NCI-H146 treated with DMSO at 0.1 percent for 48 hours (cell line): ENCODE data around the gene PSMB7.
"Not testable (repeated sequence)": the region's sequence is repeated elsewhere in the genome, so short reads cannot be mapped to it uniquely, and the experiment has no call there.

Source experiments
- DNase-seq: peaks from one replicate; lab custom pipeline; 2025; ENCODE audit not compliant: unreplicated experiment; lab: John Stamatoyannopoulos, UW

Gene PSMB7

GRCh38 chr9:124443625-124444024 lies 28.4 kb upstream of the PSMB7 start:
- DNase-seq = no peak

GRCh38 chr9:124442826-124443225 lies 27.6 kb upstream of the PSMB7 start:
- no peak for DNase-seq

DNA sequence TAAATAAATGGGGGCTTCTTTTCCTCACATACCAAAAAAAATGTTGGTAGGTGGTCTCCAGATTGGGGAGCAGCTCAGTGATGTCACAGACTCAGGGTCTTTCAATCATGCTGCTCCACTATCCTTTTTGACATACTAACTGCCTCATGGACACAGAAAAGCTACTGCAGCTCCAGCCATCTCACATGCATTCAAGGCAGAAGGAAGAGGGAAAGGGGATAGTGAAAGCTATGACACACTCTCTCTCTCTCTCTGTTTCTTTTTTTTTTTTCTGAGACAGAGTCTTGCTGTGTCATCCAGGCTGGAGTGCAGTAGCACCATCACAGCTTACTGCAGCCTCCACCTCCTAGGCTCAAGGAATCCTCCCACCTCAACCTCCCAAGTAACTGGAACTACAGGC lies 27.1 kb upstream of the PSMB7 start:
- no peak for DNase-seq

DNA sequence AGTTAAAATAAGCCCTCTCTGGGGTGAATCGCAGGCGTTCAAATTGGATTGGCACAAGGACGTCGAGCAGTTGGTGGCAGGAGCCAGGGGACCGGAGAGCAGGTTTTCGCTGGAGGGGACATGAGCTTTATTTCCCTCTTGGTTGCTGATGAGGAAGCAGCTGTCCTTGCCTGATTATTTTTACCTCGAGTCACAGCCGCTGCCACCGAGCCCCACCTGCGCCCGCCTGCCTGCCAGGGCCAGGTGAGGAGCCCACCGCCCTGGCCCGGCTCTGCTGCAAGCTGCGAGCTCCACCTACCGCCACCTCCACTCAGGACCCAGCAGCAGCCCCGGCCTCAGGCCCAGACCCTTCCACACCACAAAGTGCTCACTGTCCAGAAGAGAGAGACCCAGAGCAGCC lies 26.0 kb upstream of the PSMB7 start:
- DNase-seq = no peak

- DNase-seq = no peak
Measured at GRCh38 chr9:124440786-124441185, 25.5 kb upstream of the PSMB7 start.

- no peak for DNase-seq
Measured at GRCh38 chr9:124439686-124440243, 24.5 kb upstream of the PSMB7 start.

DNA sequence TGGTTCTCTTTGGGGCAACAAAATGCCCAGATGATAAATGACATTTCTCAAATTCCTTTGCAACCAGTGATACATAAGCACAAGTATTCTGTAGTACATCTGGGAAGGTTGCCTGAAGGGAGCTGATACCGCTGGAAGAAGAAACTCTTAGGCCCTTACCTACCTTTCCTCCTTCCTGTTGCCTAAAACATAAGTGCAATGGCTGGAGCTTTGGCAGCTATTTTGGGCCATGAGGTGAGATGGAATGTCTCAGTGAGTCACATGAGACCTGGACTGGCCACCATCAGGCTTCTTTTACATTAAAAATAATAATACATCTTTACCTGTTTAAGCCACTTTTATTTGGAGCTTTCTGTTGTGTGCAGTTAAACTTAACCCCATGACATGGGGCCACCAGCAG lies 23.8 kb upstream of the PSMB7 start:
- no peak for DNase-seq

GRCh38 chr9:124438091-124438490 lies 22.8 kb upstream of the PSMB7 start:
- DNase-seq = no peak

- no peak for DNase-seq
Measured at GRCh38 chr9:124437086-124437485, 21.8 kb upstream of the PSMB7 start.

DNA sequence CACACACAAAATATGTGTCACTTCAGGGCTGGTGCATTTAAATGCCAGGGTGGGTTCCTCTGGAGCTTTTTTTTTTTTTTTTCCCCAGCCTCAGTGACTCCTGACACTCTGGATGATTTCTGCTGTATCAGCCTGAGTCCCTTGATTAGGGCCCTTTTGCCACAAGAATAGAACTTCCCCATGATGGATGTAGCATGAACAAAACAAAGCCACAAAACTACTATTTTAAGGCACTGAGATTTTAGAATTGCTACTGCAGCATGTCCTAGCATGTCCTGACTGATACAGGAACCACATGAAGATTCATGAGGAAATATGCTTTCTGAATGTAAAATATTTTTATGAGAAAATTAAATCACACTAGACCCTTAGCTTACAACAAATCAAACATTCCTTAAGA lies 21.1 kb upstream of the PSMB7 start:
- no peak for DNase-seq

DNA sequence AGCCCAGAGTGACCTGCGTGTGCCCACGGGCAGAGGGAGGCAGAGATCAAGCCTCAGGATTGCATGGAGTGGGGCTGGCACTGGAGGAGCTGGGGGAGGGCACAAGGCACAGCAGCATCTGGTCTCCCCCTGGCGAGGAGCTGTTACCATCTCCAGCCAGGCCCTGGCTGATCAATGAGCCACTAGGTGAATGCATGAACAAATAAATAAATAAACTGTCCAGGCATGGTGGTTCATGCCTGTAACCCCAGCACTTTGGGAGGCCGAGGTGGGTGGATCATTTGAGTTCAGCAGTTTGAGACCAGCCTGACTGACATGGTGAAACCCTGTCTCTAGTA lies 14.3 kb upstream of the PSMB7 start:
- DNase-seq = no peak

DNA sequence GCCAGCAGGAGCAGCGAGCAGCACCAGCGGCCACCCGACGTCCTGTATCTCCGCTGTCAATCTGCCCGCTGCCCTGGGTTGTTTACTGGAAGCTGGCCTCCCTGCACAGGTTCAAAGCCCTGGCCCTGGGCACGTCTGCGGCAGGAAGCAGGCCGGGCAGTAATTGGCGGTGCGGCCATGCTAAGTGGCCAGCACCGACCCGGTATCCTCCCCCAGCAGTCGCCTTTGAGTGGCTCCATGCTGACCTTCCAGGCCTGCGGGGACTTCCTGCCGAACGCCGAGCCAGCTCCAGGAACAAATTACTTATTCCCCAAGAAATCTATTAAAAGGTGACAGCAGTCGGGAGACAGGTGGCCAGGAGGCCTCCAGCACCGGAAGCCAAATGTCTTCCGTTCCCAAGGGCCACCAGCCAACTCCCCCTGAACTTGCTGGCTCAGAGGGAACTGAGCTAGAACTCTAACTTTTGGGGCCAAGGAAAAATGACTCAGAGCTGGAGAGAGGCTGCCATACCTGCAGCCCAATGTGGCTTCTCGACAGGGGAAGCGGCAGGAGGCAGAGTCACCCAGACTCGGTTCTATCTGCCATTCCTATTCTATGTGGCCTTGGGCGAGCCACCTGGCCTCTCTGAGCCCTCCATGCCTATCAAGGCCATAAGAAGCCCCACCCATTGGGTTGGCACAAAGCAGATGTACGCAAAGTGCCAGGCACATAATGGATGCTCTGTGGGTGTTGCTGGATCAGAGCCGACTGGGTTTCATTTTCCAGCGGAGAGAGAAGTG lies 13.7 kb upstream of the PSMB7 start:
- no peak for DNase-seq

DNA sequence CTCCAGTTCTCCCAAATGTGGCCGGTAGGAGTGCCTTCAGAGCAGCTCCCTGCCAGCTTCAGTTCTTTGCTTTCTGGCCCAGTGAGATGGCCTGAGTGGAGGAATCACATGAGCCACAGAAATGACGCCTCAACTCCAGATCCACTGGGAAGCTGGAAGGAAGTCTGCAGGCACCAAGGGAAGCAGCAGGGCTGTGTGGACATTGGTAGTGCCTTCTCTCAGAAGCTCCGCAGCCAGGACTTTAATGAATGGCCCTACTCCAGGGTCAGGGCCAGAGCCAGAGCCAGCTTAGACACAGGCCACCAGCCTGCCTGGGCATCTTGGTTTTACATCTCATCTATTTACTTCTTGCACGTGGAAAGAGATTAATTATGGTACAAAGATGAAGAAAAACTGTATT lies 12.0 kb upstream of the PSMB7 start:
- DNase-seq = no peak

DNA sequence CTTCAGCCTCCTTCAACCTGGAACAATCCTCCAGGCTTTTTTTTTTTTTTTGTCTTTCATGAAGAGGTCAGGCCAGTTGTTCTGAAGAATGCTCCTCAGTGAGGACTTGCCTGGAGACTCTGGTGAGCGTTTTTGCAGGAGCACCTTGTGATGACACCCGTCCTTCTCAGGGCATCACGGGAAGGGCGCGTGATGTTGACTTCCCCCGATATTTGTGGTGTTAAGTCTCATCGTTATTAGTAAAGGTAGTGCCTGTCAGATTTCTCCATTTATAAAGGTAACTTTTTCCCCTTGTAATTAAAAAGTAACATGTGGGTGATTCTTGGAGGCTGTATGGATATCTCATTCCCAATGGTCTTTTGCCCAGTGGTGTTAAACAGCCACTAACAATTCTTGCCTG lies 11.1 kb upstream of the PSMB7 start:
- no peak for DNase-seq

DNA sequence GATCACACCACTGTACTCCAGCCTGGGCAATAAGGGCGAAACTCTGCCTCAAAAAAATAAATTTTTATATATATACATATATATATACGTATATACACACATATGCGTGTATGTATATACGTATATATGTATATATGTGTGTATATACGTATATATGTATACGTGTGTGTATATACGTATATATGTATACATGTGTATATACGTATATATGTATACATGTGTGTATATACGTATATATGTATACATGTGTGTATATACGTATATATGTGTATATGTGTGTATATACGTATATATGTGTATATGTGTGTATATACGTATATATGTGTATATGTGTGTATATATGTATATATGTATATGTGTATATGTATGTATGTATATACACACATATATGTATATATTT lies 10.5 kb upstream of the PSMB7 start:
- DNase-seq = not testable (repeated sequence)

DNA sequence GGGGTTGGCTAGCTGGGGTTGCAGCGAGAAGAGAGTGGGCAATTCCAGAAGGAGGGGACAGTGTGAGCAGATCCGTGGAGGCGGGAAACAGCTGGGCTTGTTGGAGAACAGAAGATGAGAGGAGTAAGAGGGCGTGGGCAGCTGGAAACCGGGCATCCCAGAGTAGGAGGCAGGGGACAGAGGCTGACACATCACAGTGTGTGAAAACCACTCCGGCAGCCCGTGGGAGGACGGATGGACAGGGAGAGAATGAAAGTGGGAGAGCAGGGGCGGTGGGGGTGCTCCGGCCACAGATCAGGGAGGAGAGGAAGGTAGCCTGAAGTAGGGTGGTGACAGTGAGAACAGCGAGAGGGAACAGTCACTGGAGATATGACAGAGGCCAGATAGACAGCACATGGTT lies 8.3 kb upstream of the PSMB7 start:
- no peak for DNase-seq

DNA sequence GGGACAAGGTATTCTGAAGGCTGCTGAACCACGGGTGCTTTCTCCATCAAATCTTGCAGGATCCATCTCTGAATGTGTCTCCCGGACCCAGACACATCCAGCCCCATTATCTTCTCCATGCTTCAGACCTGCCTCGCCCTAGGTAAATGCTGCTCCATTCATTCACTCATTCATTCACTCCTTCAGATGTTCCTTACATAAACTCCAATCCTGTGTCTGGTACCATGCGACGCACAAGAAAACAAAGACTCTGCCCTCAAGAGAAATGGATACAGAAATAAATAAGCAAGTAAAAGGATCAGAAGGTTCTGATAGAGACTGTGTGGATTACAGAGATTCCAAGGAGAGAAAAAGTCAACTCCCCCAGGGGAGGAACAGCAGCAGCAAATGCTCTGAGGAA lies 7.9 kb upstream of the PSMB7 start:
- no peak for DNase-seq

DNA sequence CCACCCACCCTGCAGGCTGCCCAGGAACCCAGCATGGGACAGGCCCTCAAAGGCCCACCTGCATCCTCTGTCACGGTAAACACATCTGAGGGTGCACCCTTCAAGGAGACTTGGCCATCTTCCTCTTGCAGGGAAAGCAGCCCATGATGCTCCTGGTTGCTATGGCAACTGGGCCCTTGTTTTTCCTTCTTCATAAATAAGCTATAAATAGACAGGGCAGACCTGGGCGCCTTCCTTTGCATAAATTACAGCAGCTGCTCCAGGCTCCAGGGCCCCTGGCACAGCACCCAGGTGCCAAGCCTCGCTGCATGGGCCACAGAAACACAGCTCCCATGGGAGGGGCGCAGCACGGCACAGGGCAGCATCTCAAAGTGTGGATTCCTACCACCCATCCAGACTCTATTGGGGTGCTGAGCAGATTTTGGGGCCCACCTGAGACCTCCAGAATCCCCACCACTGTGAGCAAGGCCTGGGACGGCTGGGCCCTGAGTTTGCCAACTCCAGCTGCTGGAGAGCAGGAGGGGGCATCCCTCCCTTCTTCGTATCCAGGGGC lies 5.8 kb upstream of the PSMB7 start:
- DNase-seq = peak; percentile 2

- DNase-seq = no peak
Measured at GRCh38 chr9:124419832-124420489, 4.7 kb upstream of the PSMB7 start.

DNA sequence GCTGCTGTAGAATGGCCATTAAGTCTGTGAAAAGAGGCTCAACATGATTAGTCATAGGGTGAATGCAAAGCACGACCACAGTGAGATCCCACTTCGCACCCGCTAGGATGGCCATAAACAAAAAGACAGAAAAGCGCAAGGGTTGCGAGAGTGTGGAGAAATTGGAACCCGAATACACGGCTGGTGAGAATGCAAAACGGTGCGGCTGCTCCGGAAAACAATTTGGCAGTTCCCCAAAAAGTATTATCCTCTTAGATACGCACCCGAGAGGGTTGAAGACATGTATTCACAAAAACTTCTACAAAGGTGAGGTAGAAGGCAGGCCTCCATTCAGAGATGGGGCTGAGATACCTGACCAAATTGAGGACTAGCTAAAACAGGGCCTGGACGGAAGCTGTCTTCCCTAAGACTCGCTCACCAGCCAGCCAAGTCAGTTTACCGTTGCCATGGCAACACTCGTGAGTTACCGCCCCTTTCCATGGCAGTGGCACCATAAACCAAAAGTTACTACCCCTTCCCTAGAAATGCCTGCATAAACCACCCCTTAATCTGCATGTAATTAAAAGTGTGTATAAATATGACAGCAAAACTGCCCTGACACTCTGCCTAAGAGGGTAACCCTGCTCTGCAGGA lies 726 bp upstream of the PSMB7 start:
- no peak for DNase-seq

DNA sequence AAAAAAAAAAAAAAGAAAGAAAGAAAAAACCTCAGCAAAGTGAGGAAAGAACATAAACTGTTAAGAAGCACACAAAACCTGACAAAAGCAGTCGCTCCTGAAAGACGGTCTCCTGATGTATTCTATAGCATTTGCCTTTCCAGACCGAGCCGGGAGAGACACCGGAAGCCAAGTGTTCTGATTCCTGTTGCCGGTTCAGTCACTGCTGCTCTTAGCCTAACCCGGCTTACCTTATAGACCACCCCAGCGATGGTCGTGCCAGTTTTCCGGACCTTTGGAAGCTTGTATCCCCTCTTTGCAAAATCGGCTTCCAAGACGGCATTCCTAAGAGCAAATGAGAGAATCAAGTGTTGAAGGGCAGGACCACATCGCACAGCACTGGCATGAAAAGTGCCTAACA lies 630 bp downstream of the PSMB7 start:
- DNase-seq = no peak

DNA sequence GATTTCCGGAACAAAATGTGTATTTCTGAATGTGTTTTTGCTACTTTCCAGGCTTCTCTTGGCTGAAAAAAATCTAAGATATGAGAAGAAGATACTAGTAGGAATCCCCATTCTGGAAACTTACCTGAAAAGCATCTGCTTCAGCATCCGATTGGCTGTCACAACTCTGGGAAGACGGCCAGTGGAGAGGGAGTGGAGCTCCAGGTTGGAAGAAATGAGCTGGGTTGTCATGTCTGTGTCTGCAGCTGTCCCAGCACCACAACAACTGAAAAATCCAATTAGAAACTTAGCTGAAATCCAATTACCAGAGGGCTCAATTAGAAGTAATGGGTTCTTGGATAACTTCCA lies 3.0 kb downstream of the PSMB7 start:
- no peak for DNase-seq
